ENCODE results near the gene TCF3. TPM values are rescaled to one million over a fixed set of nuclear protein-coding genes. Genes with fewer than 3 reads are reported as not detected.

TCF3 gene
- polyA plus RNA-seq, 3 donors, result 2.4 to 36.2 (median 3.3) TPM

DNA sequence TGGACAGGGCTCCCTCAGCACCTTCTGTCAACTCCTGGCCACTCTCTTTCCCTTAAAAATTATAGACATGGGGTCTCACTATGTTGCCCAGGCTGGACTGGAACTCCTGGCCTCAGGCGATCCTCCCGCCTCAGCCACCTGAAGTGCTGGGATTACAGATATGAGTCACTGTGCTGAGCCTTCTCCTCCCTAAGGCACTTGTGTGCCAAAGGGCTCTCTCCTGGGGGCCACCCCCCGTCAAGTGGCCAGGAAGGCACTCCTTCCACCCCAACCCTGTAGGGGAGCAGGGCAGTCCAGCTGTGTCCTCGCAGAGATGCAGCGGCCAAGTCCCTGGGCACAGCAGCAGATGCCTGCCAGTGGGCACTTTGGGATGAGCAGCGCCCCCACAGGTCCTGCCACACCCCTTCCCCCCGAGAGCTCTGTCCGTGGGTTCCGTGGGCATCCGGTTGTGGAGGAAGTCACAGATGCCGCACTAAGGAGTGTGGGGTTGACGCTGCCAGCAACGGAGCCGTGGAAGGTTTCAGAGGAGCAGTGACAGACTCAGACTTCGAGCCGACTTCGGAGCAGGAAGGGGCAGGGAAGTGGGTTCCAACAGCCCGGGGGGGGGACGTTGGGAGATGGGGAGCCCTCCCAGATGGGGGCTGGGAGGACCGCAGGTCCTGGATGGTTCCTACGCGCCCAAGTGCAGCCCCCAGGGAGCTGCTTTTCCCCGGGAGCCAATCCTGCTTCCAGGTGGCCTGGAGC lies 43.9 kb downstream of the TCF3 start:
- Mint-ChIP-seq H3K27ac (no peak overlapping the region), H3K36me3 (peaks cover 20 to 35% of the 10 kb centered on the region in 2 donors), H3K27me3 (ENCODE audit: low read depth in 3 of 3) (peaks cover 3 to 15% (median 7%) of the 10 kb centered on the region in 3 donors), H3K4me3 (peak overlapping the region; percentile 54 to 77), H3K9me3 (no peaks in the 10 kb centered on the region), H3K4me1 (peaks cover 42% of the 10 kb centered on the region)
- Histone ChIP-seq H3K9me3 (replicated peaks in 1 of 2; ENCODE audit: control insufficient read depth in 1 of 2, insufficient read depth in 1 of 2, low read length in 2 of 2) (no peaks in the 10 kb centered on the region), H3K79me2 (ENCODE audit: insufficient read depth, low read length) (peaks cover 17% of the 10 kb centered on the region), H2AFZ (ENCODE audit: insufficient read depth, low read depth, low read length, poor library complexity, severe bottlenecking) (peak overlapping the region; percentile 50), H3K27ac (ENCODE audit: low read depth in 1 of 2, low read length in 2 of 2) (no peak overlapping the region), H3K9ac (ENCODE audit: insufficient read depth, low read length, poor library complexity, severe bottlenecking) (peak overlapping the region; percentile 15), H3K4me2 (replicated peaks; ENCODE audit: extremely low read depth, low read length, poor library complexity, severe bottlenecking) (peak overlapping the region; percentile 65), H3K36me3 (replicated peaks in 1 of 2; ENCODE audit: control insufficient read depth in 1 of 2, insufficient read depth in 2 of 2, low read length in 2 of 2) (peaks cover 22 to 29% of the 10 kb centered on the region in 2 donors), H3K4me1 (ENCODE audit: control insufficient read depth in 1 of 2, insufficient read depth in 2 of 2, low read length in 2 of 2) (peaks cover 42 to 46% of the 10 kb centered on the region in 2 donors), H3K4me3 (replicated peaks in 1 of 3; ENCODE audit: low read depth in 2 of 3, low read length in 3 of 3) (peak overlapping the region in 1 of 3 experiments; percentile 49), H3K27me3 (ENCODE audit: control insufficient read depth in 2 of 2, insufficient read depth in 2 of 2, low read length in 2 of 2) (peaks cover 0 to 6% of the 10 kb centered on the region in 2 donors), H4K20me1 (ENCODE audit: insufficient read depth, low read length) (peaks cover 15% of the 10 kb centered on the region)
- 6% methylated on average over 19 of the region's 23 CpGs for WGBS (ENCODE audit: insufficient coverage)
- intact Hi-C loops (cut with micrococcal nuclease), result no loop called here
- DNase-seq, result no peak
- TF ChIP-seq, protein P1, sequence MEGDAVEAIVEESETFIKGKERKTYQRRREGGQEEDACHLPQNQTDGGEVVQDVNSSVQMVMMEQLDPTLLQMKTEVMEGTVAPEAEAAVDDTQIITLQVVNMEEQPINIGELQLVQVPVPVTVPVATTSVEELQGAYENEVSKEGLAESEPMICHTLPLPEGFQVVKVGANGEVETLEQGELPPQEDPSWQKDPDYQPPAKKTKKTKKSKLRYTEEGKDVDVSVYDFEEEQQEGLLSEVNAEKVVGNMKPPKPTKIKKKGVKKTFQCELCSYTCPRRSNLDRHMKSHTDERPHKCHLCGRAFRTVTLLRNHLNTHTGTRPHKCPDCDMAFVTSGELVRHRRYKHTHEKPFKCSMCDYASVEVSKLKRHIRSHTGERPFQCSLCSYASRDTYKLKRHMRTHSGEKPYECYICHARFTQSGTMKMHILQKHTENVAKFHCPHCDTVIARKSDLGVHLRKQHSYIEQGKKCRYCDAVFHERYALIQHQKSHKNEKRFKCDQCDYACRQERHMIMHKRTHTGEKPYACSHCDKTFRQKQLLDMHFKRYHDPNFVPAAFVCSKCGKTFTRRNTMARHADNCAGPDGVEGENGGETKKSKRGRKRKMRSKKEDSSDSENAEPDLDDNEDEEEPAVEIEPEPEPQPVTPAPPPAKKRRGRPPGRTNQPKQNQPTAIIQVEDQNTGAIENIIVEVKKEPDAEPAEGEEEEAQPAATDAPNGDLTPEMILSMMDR (IDR thresholded peaks at IDR 0.05), result no peak

DNA sequence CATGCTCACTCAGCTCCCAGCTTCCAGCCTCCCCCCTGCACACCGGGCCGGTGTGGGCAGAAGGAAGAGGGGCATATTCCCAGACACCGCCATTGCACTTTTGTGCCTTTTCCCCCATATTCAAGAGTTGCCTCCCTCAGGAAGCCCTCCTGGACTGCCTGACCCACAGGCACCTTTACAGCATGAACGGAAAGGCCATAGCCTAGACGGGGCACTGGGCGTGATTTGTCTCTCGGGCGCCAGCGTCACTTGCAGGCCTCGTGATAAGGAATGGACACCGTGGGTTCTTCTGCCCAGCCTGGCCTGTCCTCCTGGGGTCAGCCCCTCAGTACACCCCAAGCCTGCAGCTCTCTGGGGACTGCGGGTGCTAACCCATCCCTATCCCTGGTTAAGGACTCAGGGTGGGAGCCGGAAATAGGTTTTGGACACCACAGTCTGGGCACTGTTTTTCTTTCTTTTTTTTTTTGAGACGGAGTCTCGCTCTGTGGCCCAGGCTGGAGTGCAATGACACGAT lies 46.2 kb downstream of the TCF3 start:
- 14% methylated on average over 9 of the region's 16 CpGs for WGBS (ENCODE audit: insufficient coverage)
- Histone ChIP-seq H3K9ac (ENCODE audit: insufficient read depth, low read length, poor library complexity, severe bottlenecking) (peak overlapping the region; percentile 94), H3K4me2 (replicated peaks; ENCODE audit: extremely low read depth, low read length, poor library complexity, severe bottlenecking) (peak overlapping the region; percentile 100), H3K4me3 (replicated peaks in 1 of 3; ENCODE audit: low read depth in 2 of 3, low read length in 3 of 3) (peak overlapping the region; percentile 64 to 99 (median 99)), H4K20me1 (ENCODE audit: insufficient read depth, low read length) (peaks cover 38% of the 10 kb centered on the region), H3K27me3 (ENCODE audit: control insufficient read depth in 2 of 2, insufficient read depth in 2 of 2, low read length in 2 of 2) (peaks cover 0 to 6% of the 10 kb centered on the region in 2 donors), H3K36me3 (replicated peaks in 1 of 2; ENCODE audit: control insufficient read depth in 1 of 2, insufficient read depth in 2 of 2, low read length in 2 of 2) (peaks cover under 1 to 20% of the 10 kb centered on the region in 2 donors), H3K9me3 (replicated peaks in 1 of 2; ENCODE audit: control insufficient read depth in 1 of 2, insufficient read depth in 1 of 2, low read length in 2 of 2) (no peaks in the 10 kb centered on the region), H2AFZ (ENCODE audit: insufficient read depth, low read depth, low read length, poor library complexity, severe bottlenecking) (peak overlapping the region; percentile 83), H3K4me1 (ENCODE audit: control insufficient read depth in 1 of 2, insufficient read depth in 2 of 2, low read length in 2 of 2) (peaks cover 45 to 54% of the 10 kb centered on the region in 2 donors), H3K27ac (ENCODE audit: low read depth in 1 of 2, low read length in 2 of 2) (peak overlapping the region; percentile 90), H3K79me2 (ENCODE audit: insufficient read depth, low read length) (peaks cover 41% of the 10 kb centered on the region)
- Mint-ChIP-seq H3K36me3 (peaks cover 7 to 30% of the 10 kb centered on the region in 2 donors), H3K27ac (peak overlapping the region; percentile 99 to 100 (median 100)), H3K4me3 (peak overlapping the region; percentile 96 to 99), H3K9me3 (no peaks in the 10 kb centered on the region), H3K27me3 (ENCODE audit: low read depth in 3 of 3) (peaks cover 3 to 15% (median 7%) of the 10 kb centered on the region in 3 donors), H3K4me1 (peaks cover 50% of the 10 kb centered on the region)
- DNase-seq, result peak in 1 of 3 donors; percentile 19
- TF ChIP-seq, protein P1 (IDR thresholded peaks at IDR 0.05), result no peak
- intact Hi-C loops (cut with micrococcal nuclease), result loop anchor here (1.0 to 2.0 kb wide), 2 partner anchors 45 kb away; no protein-coding TSS in a partner anchor
